Measurements from ENCODE around the gene ST13. TPM values are rescaled to one million over a fixed set of nuclear protein-coding genes. Genes with fewer than 3 reads are reported as not detected.

The ST13 gene
- total RNA-seq, 1 donor from 2014 or later: 317 TPM

GRCh38 chr22:40819599-40820140, 36.8 kb downstream of the ST13 start:
- no peak for TF ChIP-seq CTCF (conservative IDR thresholded peaks at IDR 0.05)
- H3K9me3 Mint-ChIP-seq: no peaks in the 10 kb centered on the region
- DNase-seq (ENCODE audit: extremely low spot score, unreplicated experiment): no peak
- H3K4me3 Mint-ChIP-seq: peak overlapping the region; percentile 96
- H3K27me3 Mint-ChIP-seq: no peaks in the 10 kb centered on the region
- peak overlapping the region; percentile 77 for H3K27ac Mint-ChIP-seq
- peaks cover 11% of the 10 kb centered on the region for H3K36me3 Mint-ChIP-seq
- H3K4me1 Mint-ChIP-seq (ENCODE audit: unreplicated experiment): peaks cover 22% of the 10 kb centered on the region

GRCh38 chr22:40818747-40819598, 37.5 kb downstream of the ST13 start, which contains the start of gene SLC25A17:
TSS of gene SLC25A17 (minus strand) at chr22:40819346. CDS start at chr22:40819248, 98 bp downstream.
- Mint-ChIP-seq H3K36me3 (peaks cover 13% of the 10 kb centered on the region), H3K27ac (peak within 1 kb of the TSS; percentile 77), H3K4me3 (peak within 1 kb of the TSS; percentile 96), H3K27me3 (no peaks in the 10 kb centered on the region), H3K9me3 (no peaks in the 10 kb centered on the region), H3K4me1 (ENCODE audit: unreplicated experiment) (peaks cover 27% of the 10 kb centered on the region)
- TF ChIP-seq CTCF (conservative IDR thresholded peaks at IDR 0.05): peak; percentile 62
- peak; percentile 85 for DNase-seq (ENCODE audit: extremely low spot score, unreplicated experiment)

GRCh38 chr22:40818192-40818746, 38.2 kb downstream of the ST13 start:
- H3K27me3 Mint-ChIP-seq: no peaks in the 10 kb centered on the region
- H3K27ac Mint-ChIP-seq: peak overlapping the region; percentile 77
- H3K4me3 Mint-ChIP-seq: peak overlapping the region; percentile 96
- H3K4me1 Mint-ChIP-seq (ENCODE audit: unreplicated experiment): peaks cover 30% of the 10 kb centered on the region
- TF ChIP-seq CTCF (conservative IDR thresholded peaks at IDR 0.05): no peak
- no peaks in the 10 kb centered on the region for H3K9me3 Mint-ChIP-seq
- no peak for DNase-seq (ENCODE audit: extremely low spot score, unreplicated experiment)
- peaks cover 12% of the 10 kb centered on the region for H3K36me3 Mint-ChIP-seq

GRCh38 chr22:40817737-40818136, 38.7 kb downstream of the ST13 start:
- Mint-ChIP-seq H3K4me1 (ENCODE audit: unreplicated experiment) (peaks cover 30% of the 10 kb centered on the region), H3K4me3 (peak overlapping the region; percentile 96), H3K27me3 (no peaks in the 10 kb centered on the region), H3K9me3 (no peaks in the 10 kb centered on the region), H3K27ac (peak overlapping the region; percentile 48), H3K36me3 (peaks cover 12% of the 10 kb centered on the region)
- DNase-seq (ENCODE audit: extremely low spot score, unreplicated experiment): no peak
- TF ChIP-seq CTCF (conservative IDR thresholded peaks at IDR 0.05): no peak

GRCh38 chr22:40813912-40814315, 42.5 kb downstream of the ST13 start:
- Mint-ChIP-seq H3K9me3 (no peaks in the 10 kb centered on the region), H3K27me3 (no peaks in the 10 kb centered on the region), H3K4me1 (ENCODE audit: unreplicated experiment) (peaks cover 23% of the 10 kb centered on the region), H3K27ac (no peak overlapping the region), H3K4me3 (no peak overlapping the region), H3K36me3 (peaks cover 12% of the 10 kb centered on the region)
- TF ChIP-seq CTCF (conservative IDR thresholded peaks at IDR 0.05): no peak
- no peak for DNase-seq (ENCODE audit: extremely low spot score, unreplicated experiment)

Measured in type B pancreatic cell (in vitro differentiated cells).